SK-N-SH treated with all-trans-retinoic acid at 6 μM for 48 hours (cell line): Measurements from ENCODE around the gene CACNA1C.

Source experiments
- ATAC-seq: fragments of 200-7000 bp; cut with Tn5 transposase; 3 replicates; pipeline ENCODE4 v1.9.1; 2020; ENCODE audit warnings: mild to moderate bottlenecking, moderate library complexity
- CSDC2 ChIP-seq: fragments of 250-450 bp; sonication (Bioruptor Pico); IDR thresholded peaks from 2 replicates; pipeline ENCODE4 v1.5.0; 2020; ENCODE audit warnings: mild to moderate bottlenecking, moderate library complexity
- ESRRG ChIP-seq: fragments of 250-450 bp; sonication (Bioruptor Pico); IDR thresholded peaks from 2 replicates; pipeline ENCODE4 v1.6.1; 2021; ENCODE audit warnings: mild to moderate bottlenecking
- GLIS3 ChIP-seq: fragments of 250-450 bp; sonication (Bioruptor Pico); IDR thresholded peaks from 2 replicates; pipeline ENCODE4 v1.5.0; 2020; ENCODE audit warnings: mild to moderate bottlenecking, moderate library complexity
- ISL1 ChIP-seq: fragments of 250-450 bp; sonication (Bioruptor Pico); IDR thresholded peaks from 2 replicates; pipeline ENCODE4 v2.1.2; 2022; ENCODE audit warnings: mild to moderate bottlenecking, moderate library complexity
- OSR1 ChIP-seq: fragments of 250-450 bp; sonication (Bioruptor Pico); IDR thresholded peaks from 2 replicates; pipeline ENCODE4 v1.8.0; 2022; ENCODE audit warnings: moderate library complexity, mild to moderate bottlenecking, inconsistent platforms
- PPARA ChIP-seq: fragments of 250-450 bp; sonication (Bioruptor Pico); IDR thresholded peaks from 2 replicates; pipeline ENCODE4 v1.5.0; 2020; ENCODE audit warnings: mild to moderate bottlenecking, borderline replicate concordance
- SNAI2 ChIP-seq: fragments of 250-450 bp; sonication (Bioruptor Pico); IDR thresholded peaks from 2 replicates; pipeline ENCODE4 v1.5.0; 2020; ENCODE audit warnings: mild to moderate bottlenecking, moderate library complexity
- TCF4 ChIP-seq: fragments of 250-450 bp; sonication (Bioruptor Pico); IDR thresholded peaks from 2 replicates; pipeline ENCODE4 v1.8.0; 2021; ENCODE audit warnings: mild to moderate bottlenecking, moderate library complexity, borderline replicate concordance
- TOX ChIP-seq: fragments of 250-450 bp; sonication (Bioruptor Pico); IDR thresholded peaks from 2 replicates; pipeline ENCODE4 v1.8.0; 2021; ENCODE audit warnings: mild to moderate bottlenecking, moderate library complexity, borderline replicate concordance
- ZC3H10 ChIP-seq: fragments of 250-450 bp; sonication (Bioruptor Pico); IDR thresholded peaks from 2 replicates; pipeline ENCODE4 v1.5.1; 2021; ENCODE audit warnings: mild to moderate bottlenecking, moderate library complexity
- ZFP3 ChIP-seq: fragments of 250-450 bp; sonication (Bioruptor Pico); IDR thresholded peaks from 2 replicates; pipeline ENCODE4 v1.5.0; 2020; ENCODE audit warnings: mild to moderate bottlenecking, moderate library complexity
- ZFP30 ChIP-seq: fragments of 450-650 bp; formaldehyde crosslinking; IDR thresholded peaks from 2 replicates; pipeline ENCODE4 v1.5.0; 2022; ENCODE audit warnings: mild to moderate bottlenecking, moderate library complexity
- ZNF565 ChIP-seq: fragments of 450-650 bp; formaldehyde crosslinking; conservative IDR thresholded peaks from 2 replicates; pipeline ENCODE4 v1.5.0; 2020; ENCODE audit warnings: low read depth, mild to moderate bottlenecking, moderate library complexity
- ZNF70 ChIP-seq: fragments of 450-650 bp; formaldehyde crosslinking; IDR thresholded peaks from 2 replicates; pipeline ENCODE4 v1.5.0; 2020; ENCODE audit warnings: mild to moderate bottlenecking, moderate library complexity
- ZNF8 ChIP-seq: fragments of 450-650 bp; formaldehyde crosslinking; IDR thresholded peaks from 2 replicates; pipeline ENCODE4 v1.5.0; 2020; ENCODE audit warnings: mild to moderate bottlenecking, moderate library complexity
- TF ChIP-seq, protein P1 (sequence below): fragments of 250-450 bp; sonication (Bioruptor Pico); IDR thresholded peaks from 2 replicates; pipeline ENCODE4 v1.8.0; 2021; ENCODE audit warnings: low read depth, mild to moderate bottlenecking, moderate library complexity, borderline replicate concordance
- TF ChIP-seq, protein P2 (sequence below): fragments of 250-450 bp; sonication (Bioruptor Pico); IDR thresholded peaks from 2 replicates; pipeline ENCODE4 v1.5.1; 2020; ENCODE audit warnings: low read depth, mild to moderate bottlenecking, moderate library complexity
- TF ChIP-seq, protein P3 (sequence below): fragments of 250-450 bp; sonication (Bioruptor Pico); IDR thresholded peaks from 2 replicates; pipeline ENCODE4 v1.5.1; 2021; ENCODE audit warnings: mild to moderate bottlenecking, moderate library complexity
- TF ChIP-seq, protein P4 (sequence below): fragments of 250-450 bp; sonication (Bioruptor Pico); IDR thresholded peaks from 2 replicates; pipeline ENCODE4 v1.8.0; 2020; ENCODE audit warnings: mild to moderate bottlenecking, moderate library complexity, borderline replicate concordance

CACNA1C gene

DNA sequence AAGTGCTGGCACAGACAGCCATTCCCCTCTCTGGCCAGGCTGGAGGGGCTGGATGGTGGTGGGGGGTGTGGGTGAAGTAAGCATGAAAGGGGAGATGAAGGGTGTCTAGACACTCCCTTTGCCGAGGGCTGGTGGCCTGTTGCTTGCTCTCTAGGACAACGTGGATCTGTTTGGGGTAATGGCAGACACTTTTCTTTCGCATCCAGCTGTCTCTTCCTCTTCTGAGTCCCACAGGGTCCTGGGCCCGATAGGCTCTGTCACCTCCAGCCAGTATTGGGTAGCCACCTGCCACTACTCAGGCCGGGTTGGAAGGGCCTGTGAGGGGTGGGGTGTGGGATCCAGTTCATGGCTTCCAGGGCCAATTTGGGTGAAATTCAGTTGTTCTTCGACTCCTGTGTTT, 218.1 kb downstream of the CACNA1C start:
- TF ChIP-seq OSR1, result no peak
- TF ChIP-seq ZFP3 (CRISPR knock-in tag), result no peak
- TF ChIP-seq SNAI2 (CRISPR knock-in tag), result no peak
- no peak for TF ChIP-seq ESRRG (CRISPR knock-in tag)
- no peak for TF ChIP-seq ZNF8 (CRISPR knock-in tag)
- TF ChIP-seq ZNF565 (CRISPR knock-in tag), result no peak
- TF ChIP-seq, all 23 proteins: peak for 0
- no peak for ATAC-seq

DNA sequence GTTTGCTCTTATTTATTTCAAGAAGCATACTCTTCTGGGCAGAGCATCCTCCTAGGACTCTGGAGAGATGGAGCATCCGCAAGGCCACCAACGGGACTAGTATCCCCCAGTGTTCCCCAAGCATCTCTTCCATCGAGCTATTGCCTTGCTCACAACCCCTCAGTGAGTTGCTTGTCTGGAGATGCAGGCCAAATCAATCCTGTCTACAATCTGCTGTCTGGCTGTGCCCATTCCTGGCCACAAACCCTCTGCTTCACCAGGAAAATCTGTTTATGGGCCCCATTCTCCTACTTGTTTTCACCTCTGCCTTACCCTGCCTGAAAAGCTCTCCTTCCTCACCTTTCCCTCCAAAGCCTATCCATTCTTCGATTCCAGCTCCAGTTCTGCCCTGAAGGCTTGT, 219.2 kb downstream of the CACNA1C start:
- no peak for ATAC-seq
- no peak for TF ChIP-seq TOX (CRISPR knock-in tag)
- TF ChIP-seq, protein P1, sequence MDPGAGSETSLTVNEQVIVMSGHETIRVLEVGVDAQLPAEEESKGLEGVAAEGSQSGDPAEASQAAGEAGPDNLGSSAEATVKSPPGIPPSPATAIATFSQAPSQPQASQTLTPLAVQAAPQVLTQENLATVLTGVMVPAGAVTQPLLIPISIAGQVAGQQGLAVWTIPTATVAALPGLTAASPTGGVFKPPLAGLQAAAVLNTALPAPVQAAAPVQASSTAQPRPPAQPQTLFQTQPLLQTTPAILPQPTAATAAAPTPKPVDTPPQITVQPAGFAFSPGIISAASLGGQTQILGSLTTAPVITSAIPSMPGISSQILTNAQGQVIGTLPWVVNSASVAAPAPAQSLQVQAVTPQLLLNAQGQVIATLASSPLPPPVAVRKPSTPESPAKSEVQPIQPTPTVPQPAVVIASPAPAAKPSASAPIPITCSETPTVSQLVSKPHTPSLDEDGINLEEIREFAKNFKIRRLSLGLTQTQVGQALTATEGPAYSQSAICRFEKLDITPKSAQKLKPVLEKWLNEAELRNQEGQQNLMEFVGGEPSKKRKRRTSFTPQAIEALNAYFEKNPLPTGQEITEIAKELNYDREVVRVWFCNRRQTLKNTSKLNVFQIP, result no peak
- no peak for TF ChIP-seq ISL1
- TF ChIP-seq, protein P2, sequence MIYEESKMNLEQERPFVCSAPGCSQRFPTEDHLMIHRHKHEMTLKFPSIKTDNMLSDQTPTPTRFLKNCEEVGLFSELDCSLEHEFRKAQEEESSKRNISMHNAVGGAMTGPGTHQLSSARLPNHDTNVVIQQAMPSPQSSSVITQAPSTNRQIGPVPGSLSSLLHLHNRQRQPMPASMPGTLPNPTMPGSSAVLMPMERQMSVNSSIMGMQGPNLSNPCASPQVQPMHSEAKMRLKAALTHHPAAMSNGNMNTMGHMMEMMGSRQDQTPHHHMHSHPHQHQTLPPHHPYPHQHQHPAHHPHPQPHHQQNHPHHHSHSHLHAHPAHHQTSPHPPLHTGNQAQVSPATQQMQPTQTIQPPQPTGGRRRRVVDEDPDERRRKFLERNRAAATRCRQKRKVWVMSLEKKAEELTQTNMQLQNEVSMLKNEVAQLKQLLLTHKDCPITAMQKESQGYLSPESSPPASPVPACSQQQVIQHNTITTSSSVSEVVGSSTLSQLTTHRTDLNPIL (CRISPR knock-in tag), result no peak
- no peak for TF ChIP-seq SNAI2 (CRISPR knock-in tag)
- TF ChIP-seq ZNF8 (CRISPR knock-in tag), result no peak
- TF ChIP-seq OSR1, result no peak
- TF ChIP-seq, protein P3, sequence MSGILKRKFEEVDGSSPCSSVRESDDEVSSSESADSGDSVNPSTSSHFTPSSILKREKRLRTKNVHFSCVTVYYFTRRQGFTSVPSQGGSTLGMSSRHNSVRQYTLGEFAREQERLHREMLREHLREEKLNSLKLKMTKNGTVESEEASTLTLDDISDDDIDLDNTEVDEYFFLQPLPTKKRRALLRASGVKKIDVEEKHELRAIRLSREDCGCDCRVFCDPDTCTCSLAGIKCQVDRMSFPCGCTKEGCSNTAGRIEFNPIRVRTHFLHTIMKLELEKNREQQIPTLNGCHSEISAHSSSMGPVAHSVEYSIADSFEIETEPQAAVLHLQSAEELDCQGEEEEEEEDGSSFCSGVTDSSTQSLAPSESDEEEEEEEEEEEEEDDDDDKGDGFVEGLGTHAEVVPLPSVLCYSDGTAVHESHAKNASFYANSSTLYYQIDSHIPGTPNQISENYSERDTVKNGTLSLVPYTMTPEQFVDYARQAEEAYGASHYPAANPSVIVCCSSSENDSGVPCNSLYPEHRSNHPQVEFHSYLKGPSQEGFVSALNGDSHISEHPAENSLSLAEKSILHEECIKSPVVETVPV (CRISPR knock-in tag), result no peak
- no peak for TF ChIP-seq ZNF565 (CRISPR knock-in tag)
- TF ChIP-seq CSDC2 (CRISPR knock-in tag), result no peak

DNA sequence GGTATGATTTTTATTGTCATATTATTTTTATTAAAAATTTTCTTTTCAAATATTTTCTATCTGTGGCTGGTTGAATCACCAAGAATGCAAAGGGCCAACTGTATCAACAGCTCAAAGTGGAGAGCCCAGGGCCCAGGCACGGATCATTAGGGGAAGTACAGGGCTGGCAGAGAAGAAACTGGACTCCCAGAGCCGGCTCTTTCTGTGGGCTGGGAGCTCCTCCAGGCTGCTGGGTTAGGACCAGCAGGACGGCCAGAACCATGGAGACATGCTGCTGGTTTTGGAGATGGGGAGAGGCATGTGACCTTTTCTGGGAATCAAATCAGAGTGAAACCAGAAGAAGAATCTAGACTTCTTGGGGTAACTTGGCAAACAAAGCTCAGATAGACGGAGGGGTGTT, 220.5 kb downstream of the CACNA1C start:
- peak; percentile 33; the same call in 2 of the 3 replicates for ATAC-seq

DNA sequence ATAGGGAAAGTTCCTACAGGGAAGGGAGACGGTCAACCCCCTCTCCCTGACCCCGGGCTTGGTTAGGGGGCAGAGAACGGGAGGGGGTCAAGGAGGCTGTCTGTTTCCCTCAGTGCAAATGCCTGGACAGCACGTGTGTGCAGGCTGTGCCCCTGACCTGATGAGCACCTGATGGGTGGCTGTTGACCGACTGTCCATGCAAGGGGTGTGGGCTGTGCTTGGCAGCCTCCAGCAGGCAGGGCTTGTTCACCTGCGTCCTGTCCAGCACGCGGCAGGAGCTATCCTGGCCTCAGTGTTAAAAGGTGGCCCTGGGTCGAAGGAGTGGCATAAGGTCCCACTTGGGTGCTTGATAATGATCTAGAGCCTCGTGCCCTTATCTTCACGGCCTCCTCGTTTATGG, 221.0 kb downstream of the CACNA1C start:
- TF ChIP-seq ZC3H10 (CRISPR knock-in tag) (no peak), GLIS3 (no peak), OSR1 (no peak), ZNF70 (CRISPR knock-in tag) (no peak), ZFP30 (CRISPR knock-in tag) (no peak), PPARA (CRISPR knock-in tag) (no peak), TCF4 (CRISPR knock-in tag) (no peak), SNAI2 (CRISPR knock-in tag) (no peak), ESRRG (CRISPR knock-in tag) (no peak)
- TF ChIP-seq, protein P1, result no peak
- TF ChIP-seq, protein P4, sequence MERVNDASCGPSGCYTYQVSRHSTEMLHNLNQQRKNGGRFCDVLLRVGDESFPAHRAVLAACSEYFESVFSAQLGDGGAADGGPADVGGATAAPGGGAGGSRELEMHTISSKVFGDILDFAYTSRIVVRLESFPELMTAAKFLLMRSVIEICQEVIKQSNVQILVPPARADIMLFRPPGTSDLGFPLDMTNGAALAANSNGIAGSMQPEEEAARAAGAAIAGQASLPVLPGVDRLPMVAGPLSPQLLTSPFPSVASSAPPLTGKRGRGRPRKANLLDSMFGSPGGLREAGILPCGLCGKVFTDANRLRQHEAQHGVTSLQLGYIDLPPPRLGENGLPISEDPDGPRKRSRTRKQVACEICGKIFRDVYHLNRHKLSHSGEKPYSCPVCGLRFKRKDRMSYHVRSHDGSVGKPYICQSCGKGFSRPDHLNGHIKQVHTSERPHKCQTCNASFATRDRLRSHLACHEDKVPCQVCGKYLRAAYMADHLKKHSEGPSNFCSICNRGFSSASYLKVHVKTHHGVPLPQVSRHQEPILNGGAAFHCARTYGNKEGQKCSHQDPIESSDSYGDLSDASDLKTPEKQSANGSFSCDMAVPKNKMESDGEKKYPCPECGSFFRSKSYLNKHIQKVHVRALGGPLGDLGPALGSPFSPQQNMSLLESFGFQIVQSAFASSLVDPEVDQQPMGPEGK (CRISPR knock-in tag), result no peak
- ATAC-seq, result no peak

More for the DNA sequence above, 220.5 kb downstream of the CACNA1C start:
- no peak for TF ChIP-seq PPARA (CRISPR knock-in tag)
- TF ChIP-seq, protein P2 (CRISPR knock-in tag), result no peak
- TF ChIP-seq, all 23 proteins: peak for 0
